ENCODE data around the gene PDIA2. TPM values are rescaled to one million over a fixed set of nuclear protein-coding genes. Genes with fewer than 3 reads are reported as not detected.

Gene PDIA2
- total RNA-seq, 1 experiment from 2014 or later = not detected

Other genes with a start within 250 kb of the PDIA2 start
- 41.5 and 48.5 TPM in 2 replicates for gene POLR3K, start 229.6 kb upstream of the PDIA2 start, total RNA-seq (2021)
- 52.5 and 54.9 TPM in 2 replicates for gene SNRNP25, start 229.3 kb upstream of the PDIA2 start, total RNA-seq (2021)
- gene RHBDF1, start 210.5 kb upstream of the PDIA2 start, total RNA-seq (2021) = 5.8 TPM in 2 replicates
- 30.6 and 34.2 TPM in 2 replicates for gene MPG, start 204.9 kb upstream of the PDIA2 start, total RNA-seq (2021)
- gene NPRL3, start 144.5 kb upstream of the PDIA2 start, total RNA-seq (2021) = 61.6 and 62.6 TPM in 2 replicates
- gene HBZ, start 130.5 kb upstream of the PDIA2 start, total RNA-seq (2021) = not detected in 2 replicates
- not detected in 2 replicates for gene HBM, start 117.2 kb upstream of the PDIA2 start, total RNA-seq (2021)
- gene HBA2, start 110.3 kb upstream of the PDIA2 start, total RNA-seq (2021) = 1.9 and 6.1 TPM in 2 replicates
- gene HBA1, start 106.5 kb upstream of the PDIA2 start, total RNA-seq (2021) = 5.9 and 9.5 TPM in 2 replicates
- 1.2 and 5.2 TPM in 2 replicates for gene HBQ1, start 102.7 kb upstream of the PDIA2 start, total RNA-seq (2021)
- 128 and 152 TPM in 2 replicates for gene LUC7L, start 53.7 kb upstream of the PDIA2 start, total RNA-seq (2021)
- 72.4 and 82.1 TPM in 2 replicates for gene FAM234A, start 48.3 kb upstream of the PDIA2 start, total RNA-seq (2021)
- not detected in 2 replicates for gene RGS11, start 7.2 kb upstream of the PDIA2 start, total RNA-seq (2021)
- gene ARHGDIG, start 2.6 kb upstream of the PDIA2 start, total RNA-seq (2021) = 0.41 and 0.48 TPM in 2 replicates
- gene AXIN1, start 69.6 kb downstream of the PDIA2 start, total RNA-seq (2021) = 32.7 and 38.2 TPM in 2 replicates
- gene MRPL28, start 87.4 kb downstream of the PDIA2 start, total RNA-seq (2021) = 150 and 157 TPM in 2 replicates
- 38.7 and 47.1 TPM in 2 replicates for gene PGAP6, start 98.8 kb downstream of the PDIA2 start, total RNA-seq (2021)
- 261 and 321 TPM in 2 replicates for gene NME4, start 114.0 kb downstream of the PDIA2 start, total RNA-seq (2021)
- 27.5 and 28.7 TPM in 2 replicates for gene DECR2, start 118.7 kb downstream of the PDIA2 start, total RNA-seq (2021)
- gene RAB11FIP3, start 142.5 kb downstream of the PDIA2 start, total RNA-seq (2021) = 44.8 and 44.9 TPM in 2 replicates
- gene CAPN15, start 244.5 kb downstream of the PDIA2 start, total RNA-seq (2021) = 77.7 and 91.2 TPM in 2 replicates

All from A673 (cell line).